Measurements from ENCODE around the gene BAX. TPM values are rescaled to one million over a fixed set of nuclear protein-coding genes. Genes with fewer than 3 reads are reported as not detected.
"Not testable (repeated sequence)": the region's sequence is repeated elsewhere in the genome, so short reads cannot be mapped to it uniquely, and the experiment has no call there.

Gene BAX
- total RNA-seq, 1 experiment from 2014 or later = 107 TPM

GRCh38 chr19:48918071-48918470 is 36.6 kb upstream of the BAX start:
- peaks cover 30% of the 10 kb centered on the region for H3K36me3 Mint-ChIP-seq (ENCODE audit: insufficient read depth, unreplicated experiment)

GRCh38 chr19:48918801-48919247 is 35.9 kb upstream of the BAX start:
- TF ChIP-seq CTCF (IDR thresholded peaks at IDR 0.05; ENCODE audit: insufficient read depth in 1 of 2, low read depth in 1 of 2, low read length in 1 of 2, severe bottlenecking in 1 of 2, unreplicated experiment in 1 of 2) = no peak
- H3K4me3 Mint-ChIP-seq (ENCODE audit: unreplicated experiment) = no peak overlapping the region
- H3K27ac Mint-ChIP-seq (ENCODE audit: unreplicated experiment) = peak overlapping the region; percentile 14
- peaks cover 29% of the 10 kb centered on the region for H3K36me3 Mint-ChIP-seq (ENCODE audit: insufficient read depth, unreplicated experiment)
- H3K27me3 ChIP-seq (replicated peaks; ENCODE audit: control insufficient read depth, insufficient read depth, low read length) = no peaks in the 10 kb centered on the region
- ChIA-PET CTCF (interaction anchor here (1.0 to 1.1 kb wide), 4 partner anchors 14 to 74 kb away, joined by 3 to 5 read pairs (median 3); partner anchors contain the start of genes DHDH and NUCB1), POLR2A (interaction anchor here (0.5 to 1.1 kb wide), 5 partner anchors 15 to 158 kb away, joined by 3 to 9 read pairs (median 5); partner anchors contain the start of gene DHDH)
- H3K4me3 ChIP-seq (ENCODE audit: low read depth, low read length) = no peak overlapping the region
- H3K9me3 ChIP-seq = no peaks in the 10 kb centered on the region
- H3K4me1 Mint-ChIP-seq (ENCODE audit: low read depth, unreplicated experiment) = no peaks in the 10 kb centered on the region
- DNase-seq = peak; percentile 62 to 64
- H3K36me3 ChIP-seq (ENCODE audit: control insufficient read depth, insufficient read depth, low read length) = peaks cover 3% of the 10 kb centered on the region
- no peaks in the 10 kb centered on the region for H3K4me1 ChIP-seq
- intact Hi-C loops (cut with micrococcal nuclease; ENCODE audit: unreplicated experiment) = no loop called here
- no TSS peak for BruUV-seq (replicated peaks)
- H3K27me3 Mint-ChIP-seq (ENCODE audit: insufficient read depth, unreplicated experiment) = no peaks in the 10 kb centered on the region
- no peaks in the 10 kb centered on the region for H3K9me3 Mint-ChIP-seq (ENCODE audit: unreplicated experiment)

More at GRCh38 chr19:48918071-48918470, 36.6 kb upstream of the BAX start:
- TF ChIP-seq CTCF (IDR thresholded peaks at IDR 0.05; ENCODE audit: insufficient read depth in 1 of 2, low read depth in 1 of 2, low read length in 1 of 2, severe bottlenecking in 1 of 2, unreplicated experiment in 1 of 2) = no peak
- Mint-ChIP-seq H3K4me1 (ENCODE audit: low read depth, unreplicated experiment) (no peaks in the 10 kb centered on the region), H3K27ac (ENCODE audit: unreplicated experiment) (no peak overlapping the region), H3K9me3 (ENCODE audit: unreplicated experiment) (no peaks in the 10 kb centered on the region), H3K27me3 (ENCODE audit: insufficient read depth, unreplicated experiment) (no peaks in the 10 kb centered on the region), H3K4me3 (ENCODE audit: unreplicated experiment) (no peak overlapping the region)
- ChIA-PET POLR2A (interaction anchor here (0.7 to 1.1 kb wide), 3 partner anchors 15 to 46 kb away, joined by 3 to 9 read pairs (median 5); partner anchors contain the start of gene DHDH), CTCF (interaction anchor here (1.1 kb wide), 1 partner anchor 18 kb away, joined by 3 read pairs; the partner anchor contains the start of gene NUCB1)
- BruUV-seq (replicated peaks) = no TSS peak
- H3K4me1 ChIP-seq = no peaks in the 10 kb centered on the region
- no peak for DNase-seq
- peaks cover 8% of the 10 kb centered on the region for H3K36me3 ChIP-seq (ENCODE audit: control insufficient read depth, insufficient read depth, low read length)
- H3K27me3 ChIP-seq (replicated peaks; ENCODE audit: control insufficient read depth, insufficient read depth, low read length) = no peaks in the 10 kb centered on the region
- intact Hi-C loops (cut with micrococcal nuclease; ENCODE audit: unreplicated experiment) = no loop called here
- H3K4me3 ChIP-seq (ENCODE audit: low read depth, low read length) = no peak overlapping the region
- no peaks in the 10 kb centered on the region for H3K9me3 ChIP-seq

GRCh38 chr19:48919271-48919670 is 35.4 kb upstream of the BAX start:
- DNase-seq; H3K4me3 ChIP-seq (ENCODE audit: low read depth, low read length); BruUV-seq (replicated peaks); H3K9me3 Mint-ChIP-seq (ENCODE audit: unreplicated experiment); H3K4me3 Mint-ChIP-seq (ENCODE audit: unreplicated experiment); H3K4me1 Mint-ChIP-seq (ENCODE audit: low read depth, unreplicated experiment); H3K27me3 Mint-ChIP-seq (ENCODE audit: insufficient read depth, unreplicated experiment); intact Hi-C loops (cut with micrococcal nuclease; ENCODE audit: unreplicated experiment); H3K4me1 ChIP-seq; H3K36me3 ChIP-seq (ENCODE audit: control insufficient read depth, insufficient read depth, low read length); H3K27me3 ChIP-seq (replicated peaks; ENCODE audit: control insufficient read depth, insufficient read depth, low read length); H3K9me3 ChIP-seq: not testable (repeated sequence)
- ChIA-PET CTCF (interaction anchor here (1.0 to 1.1 kb wide), 4 partner anchors 14 to 75 kb away, joined by 3 to 5 read pairs (median 3); partner anchors contain the start of genes DHDH and NUCB1), POLR2A (interaction anchor here (0.5 to 1.1 kb wide), 5 partner anchors 43 to 175 kb away, joined by 4 to 9 read pairs (median 5); no protein-coding TSS in a partner anchor)
- Mint-ChIP-seq H3K36me3 (ENCODE audit: insufficient read depth, unreplicated experiment) (peaks cover 25% of the 10 kb centered on the region), H3K27ac (ENCODE audit: unreplicated experiment) (peak overlapping the region; percentile 14)

All from Caco-2 (cell line).